Smooth muscle cell (in vitro differentiated cells): ENCODE results near the gene USP47. TPM values are rescaled to one million over a fixed set of nuclear protein-coding genes. Genes with fewer than 3 reads are reported as not detected.

Experiments used
- DNase-seq: peaks from one replicate; lab custom pipeline; 2025; ENCODE audit not compliant: unreplicated experiment; lab: John Stamatoyannopoulos, UW
- H2AFZ ChIP-seq: fragments of 200-600 bp; sonication (generic); 2 replicates; pipeline ENCODE4 v1.6.0; 2016; ENCODE audit warnings: antibody characterized with exemption, low read depth, mild to moderate bottlenecking
- H3F3A ChIP-seq: fragments of 200-600 bp; sonication (generic); 2 replicates; pipeline ENCODE4 v1.6.0; 2017; ENCODE audit warnings: antibody characterized with exemption, low read depth
- H3K27ac ChIP-seq: fragments of 200-600 bp; sonication (generic); 2 replicates; pipeline ENCODE4 v1.5.1; 2016; ENCODE audit warnings: low read depth, mild to moderate bottlenecking
- H3K27me3 ChIP-seq: fragments of 200-600 bp; sonication (generic); 2 replicates; pipeline ENCODE4 v1.6.1; 2016; ENCODE audit warnings: low read depth, mild to moderate bottlenecking
- H3K36me3 ChIP-seq: fragments of 200-600 bp; sonication (generic); 2 replicates; pipeline ENCODE4 v1.5.1; 2016; ENCODE audit warnings: low read depth
- H3K4me1 ChIP-seq: fragments of 200-600 bp; sonication (generic); 2 replicates; pipeline ENCODE4 v1.5.1; 2016; ENCODE audit warnings: low read depth
- H3K4me2 ChIP-seq: fragments of 200-600 bp; sonication (generic); 2 replicates; pipeline ENCODE4 v1.6.0; 2016; ENCODE audit warnings: mild to moderate bottlenecking
- H3K4me3 ChIP-seq: fragments of 200-600 bp; sonication (generic); 2 replicates; pipeline ENCODE4 v1.5.1; 2016; ENCODE audit warnings: mild to moderate bottlenecking
- H3K79me2 ChIP-seq: fragments of 200-600 bp; sonication (generic); 2 replicates; pipeline ENCODE4 v1.6.0; 2016; ENCODE audit warnings: low read depth, mild to moderate bottlenecking
- H3K9ac ChIP-seq: fragments of 200-600 bp; sonication (generic); 2 replicates; pipeline ENCODE4 v1.6.0; 2016; ENCODE audit warnings: low read depth
- H3K9me3 ChIP-seq: fragments of 200-600 bp; sonication (generic); replicated peaks from 2 replicates; pipeline ENCODE4 v1.5.1; 2016; ENCODE audit warnings: low read depth
- H4K20me1 ChIP-seq: fragments of 200-600 bp; sonication (generic); 2 replicates; pipeline ENCODE4 v1.6.0; 2016; ENCODE audit warnings: low read depth
- WGBS: methylation state at CpG from one replicate; pipeline ENCODE4 v1.1.7; 2016; ENCODE audit warnings: low lambda C conversion rate; 5-methylcytosine and 5-hydroxymethylcytosine counted together
- polyA plus RNA-seq: library from polyadenylated mRNA; unstranded; fragments of >200 nt; fragmentation: Nextera tagmentation; extraction: Ambion mirVana; gene quantifications from 2 replicates; pipeline ENCODE4 v1.2.1, GENCODE V29; 2016
- total RNA-seq: library from RNA; depleted of rRNA; stranded (reverse); fragments of >200 nt; gene quantifications from 2 replicates; pipeline ENCODE4 v1.2.3, GENCODE V29; 2014
- TF ChIP-seq, protein P1 (sequence below): fragments of 200-600 bp; sonication (generic); IDR thresholded peaks from 2 replicates; pipeline ENCODE4 v1.5.1; 2017; ENCODE audit warnings: borderline replicate concordance, mild to moderate bottlenecking, antibody characterized with exemption; ENCODE audit not compliant: insufficient read depth, poor library complexity, severe bottlenecking

USP47 gene
- total and polyA plus RNA-seq, 2 experiments from 2014 or later: 38.0 to 75.3 TPM

GRCh38 chr11:12007769-12008737 lies 166.3 kb downstream of the USP47 start, which contains the start of gene DKK3:
TSS of gene DKK3 (minus strand) at chr11:12008626. CDS start at chr11:12008582, 44 bp downstream.
- H3K9ac ChIP-seq: peak within 1 kb of the TSS; percentile 15
- peak within 1 kb of the TSS; percentile 85 for H2AFZ ChIP-seq
- no peaks in the 10 kb centered on the region for H3K9me3 ChIP-seq
- H4K20me1 ChIP-seq: no peaks in the 10 kb centered on the region
- TF ChIP-seq, protein P1, sequence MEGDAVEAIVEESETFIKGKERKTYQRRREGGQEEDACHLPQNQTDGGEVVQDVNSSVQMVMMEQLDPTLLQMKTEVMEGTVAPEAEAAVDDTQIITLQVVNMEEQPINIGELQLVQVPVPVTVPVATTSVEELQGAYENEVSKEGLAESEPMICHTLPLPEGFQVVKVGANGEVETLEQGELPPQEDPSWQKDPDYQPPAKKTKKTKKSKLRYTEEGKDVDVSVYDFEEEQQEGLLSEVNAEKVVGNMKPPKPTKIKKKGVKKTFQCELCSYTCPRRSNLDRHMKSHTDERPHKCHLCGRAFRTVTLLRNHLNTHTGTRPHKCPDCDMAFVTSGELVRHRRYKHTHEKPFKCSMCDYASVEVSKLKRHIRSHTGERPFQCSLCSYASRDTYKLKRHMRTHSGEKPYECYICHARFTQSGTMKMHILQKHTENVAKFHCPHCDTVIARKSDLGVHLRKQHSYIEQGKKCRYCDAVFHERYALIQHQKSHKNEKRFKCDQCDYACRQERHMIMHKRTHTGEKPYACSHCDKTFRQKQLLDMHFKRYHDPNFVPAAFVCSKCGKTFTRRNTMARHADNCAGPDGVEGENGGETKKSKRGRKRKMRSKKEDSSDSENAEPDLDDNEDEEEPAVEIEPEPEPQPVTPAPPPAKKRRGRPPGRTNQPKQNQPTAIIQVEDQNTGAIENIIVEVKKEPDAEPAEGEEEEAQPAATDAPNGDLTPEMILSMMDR: no peak
- peak within 1 kb of the TSS; percentile 94 for H3K4me2 ChIP-seq
- H3K36me3 ChIP-seq: no peaks in the 10 kb centered on the region
- H3K27ac ChIP-seq: no peak within 1 kb of the TSS
- DNase-seq: no peak
- no peaks in the 10 kb centered on the region for H3K27me3 ChIP-seq
- peaks cover 7% of the 10 kb centered on the region for H3K4me1 ChIP-seq
- 13% methylated on average over 39 of the region's 71 CpGs for WGBS
- peak within 1 kb of the TSS; percentile 70 for H3K4me3 ChIP-seq
- H3F3A ChIP-seq: peaks cover 5% of the 10 kb centered on the region
- no peaks in the 10 kb centered on the region for H3K79me2 ChIP-seq

Other genes with a start within 250 kb of the USP47 start
- gene GALNT18, start 220.0 kb upstream of the USP47 start, total RNA-seq: 11.2 and 11.5 TPM in 2 replicates
- gene GALNT18, start 220.0 kb upstream of the USP47 start, polyA plus RNA-seq: 16.3 and 16.6 TPM in 2 replicates
- 112 and 113 TPM in 2 replicates for gene DKK3, start 166.7 kb downstream of the USP47 start, total RNA-seq
- gene DKK3, start 166.7 kb downstream of the USP47 start, polyA plus RNA-seq: 100 and 105 TPM in 2 replicates